ENCODE data around the gene LMO3.

The LMO3 gene

DNA sequence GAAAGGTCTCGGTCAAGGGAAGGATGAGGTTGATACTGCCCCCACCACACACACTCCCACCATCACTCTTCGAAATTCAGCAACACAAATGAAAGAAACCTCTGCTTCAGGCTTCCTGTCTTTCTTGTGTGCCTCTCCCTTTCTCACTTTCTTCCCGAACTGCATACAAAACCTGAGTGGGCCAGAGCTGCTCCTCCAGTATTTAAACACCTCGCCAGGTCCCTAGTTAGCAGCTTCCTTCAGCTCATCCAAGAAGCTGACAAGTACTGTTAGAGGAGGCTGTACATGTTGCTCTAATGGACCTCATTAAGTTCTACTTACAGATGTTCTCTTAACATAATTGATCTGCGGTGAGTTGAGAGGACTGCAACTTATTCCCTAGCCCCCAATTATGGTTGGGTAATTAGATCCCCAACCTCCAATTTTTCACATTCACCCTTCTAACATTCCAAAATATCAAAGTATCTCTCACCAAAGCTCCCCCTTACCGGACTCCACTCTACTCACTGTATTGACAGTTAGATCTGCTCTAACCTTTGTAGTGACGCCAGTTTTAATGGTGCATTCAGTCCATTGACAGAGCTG, 4.1 kb upstream of the LMO3 start:
- no peak for ATAC-seq
- no peak for TF ChIP-seq ARNTL (CRISPR knock-in tag; IDR thresholded peaks at IDR 0.05; ENCODE audit: borderline replicate concordance, low read depth)
- no peak for TF ChIP-seq ISL1 (CRISPR knock-in tag; IDR thresholded peaks at IDR 0.05)
- TF ChIP-seq ZNF70 (CRISPR knock-in tag; IDR thresholded peaks at IDR 0.05): no peak
- TF ChIP-seq, protein P1, sequence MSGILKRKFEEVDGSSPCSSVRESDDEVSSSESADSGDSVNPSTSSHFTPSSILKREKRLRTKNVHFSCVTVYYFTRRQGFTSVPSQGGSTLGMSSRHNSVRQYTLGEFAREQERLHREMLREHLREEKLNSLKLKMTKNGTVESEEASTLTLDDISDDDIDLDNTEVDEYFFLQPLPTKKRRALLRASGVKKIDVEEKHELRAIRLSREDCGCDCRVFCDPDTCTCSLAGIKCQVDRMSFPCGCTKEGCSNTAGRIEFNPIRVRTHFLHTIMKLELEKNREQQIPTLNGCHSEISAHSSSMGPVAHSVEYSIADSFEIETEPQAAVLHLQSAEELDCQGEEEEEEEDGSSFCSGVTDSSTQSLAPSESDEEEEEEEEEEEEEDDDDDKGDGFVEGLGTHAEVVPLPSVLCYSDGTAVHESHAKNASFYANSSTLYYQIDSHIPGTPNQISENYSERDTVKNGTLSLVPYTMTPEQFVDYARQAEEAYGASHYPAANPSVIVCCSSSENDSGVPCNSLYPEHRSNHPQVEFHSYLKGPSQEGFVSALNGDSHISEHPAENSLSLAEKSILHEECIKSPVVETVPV (CRISPR knock-in tag; IDR thresholded peaks at IDR 0.05): no peak
- no peak for TF ChIP-seq ZFP3 (CRISPR knock-in tag; IDR thresholded peaks at IDR 0.05)
- TF ChIP-seq, protein P2, sequence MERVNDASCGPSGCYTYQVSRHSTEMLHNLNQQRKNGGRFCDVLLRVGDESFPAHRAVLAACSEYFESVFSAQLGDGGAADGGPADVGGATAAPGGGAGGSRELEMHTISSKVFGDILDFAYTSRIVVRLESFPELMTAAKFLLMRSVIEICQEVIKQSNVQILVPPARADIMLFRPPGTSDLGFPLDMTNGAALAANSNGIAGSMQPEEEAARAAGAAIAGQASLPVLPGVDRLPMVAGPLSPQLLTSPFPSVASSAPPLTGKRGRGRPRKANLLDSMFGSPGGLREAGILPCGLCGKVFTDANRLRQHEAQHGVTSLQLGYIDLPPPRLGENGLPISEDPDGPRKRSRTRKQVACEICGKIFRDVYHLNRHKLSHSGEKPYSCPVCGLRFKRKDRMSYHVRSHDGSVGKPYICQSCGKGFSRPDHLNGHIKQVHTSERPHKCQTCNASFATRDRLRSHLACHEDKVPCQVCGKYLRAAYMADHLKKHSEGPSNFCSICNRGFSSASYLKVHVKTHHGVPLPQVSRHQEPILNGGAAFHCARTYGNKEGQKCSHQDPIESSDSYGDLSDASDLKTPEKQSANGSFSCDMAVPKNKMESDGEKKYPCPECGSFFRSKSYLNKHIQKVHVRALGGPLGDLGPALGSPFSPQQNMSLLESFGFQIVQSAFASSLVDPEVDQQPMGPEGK (CRISPR knock-in tag; IDR thresholded peaks at IDR 0.05; ENCODE audit: borderline replicate concordance): no peak
- TF ChIP-seq TCF4 (CRISPR knock-in tag; IDR thresholded peaks at IDR 0.05; ENCODE audit: borderline replicate concordance): no peak
- no peak for TF ChIP-seq ESRRG (CRISPR knock-in tag; IDR thresholded peaks at IDR 0.05)
- TF ChIP-seq, protein P3, sequence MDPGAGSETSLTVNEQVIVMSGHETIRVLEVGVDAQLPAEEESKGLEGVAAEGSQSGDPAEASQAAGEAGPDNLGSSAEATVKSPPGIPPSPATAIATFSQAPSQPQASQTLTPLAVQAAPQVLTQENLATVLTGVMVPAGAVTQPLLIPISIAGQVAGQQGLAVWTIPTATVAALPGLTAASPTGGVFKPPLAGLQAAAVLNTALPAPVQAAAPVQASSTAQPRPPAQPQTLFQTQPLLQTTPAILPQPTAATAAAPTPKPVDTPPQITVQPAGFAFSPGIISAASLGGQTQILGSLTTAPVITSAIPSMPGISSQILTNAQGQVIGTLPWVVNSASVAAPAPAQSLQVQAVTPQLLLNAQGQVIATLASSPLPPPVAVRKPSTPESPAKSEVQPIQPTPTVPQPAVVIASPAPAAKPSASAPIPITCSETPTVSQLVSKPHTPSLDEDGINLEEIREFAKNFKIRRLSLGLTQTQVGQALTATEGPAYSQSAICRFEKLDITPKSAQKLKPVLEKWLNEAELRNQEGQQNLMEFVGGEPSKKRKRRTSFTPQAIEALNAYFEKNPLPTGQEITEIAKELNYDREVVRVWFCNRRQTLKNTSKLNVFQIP (CRISPR knock-in tag; IDR thresholded peaks at IDR 0.05; ENCODE audit: borderline replicate concordance, low read depth): no peak
- TF ChIP-seq SNAI2 (CRISPR knock-in tag; IDR thresholded peaks at IDR 0.05): no peak
- no peak for TF ChIP-seq CSDC2 (CRISPR knock-in tag; IDR thresholded peaks at IDR 0.05)
- no peak for TF ChIP-seq RARB (CRISPR knock-in tag; IDR thresholded peaks at IDR 0.05)

DNA sequence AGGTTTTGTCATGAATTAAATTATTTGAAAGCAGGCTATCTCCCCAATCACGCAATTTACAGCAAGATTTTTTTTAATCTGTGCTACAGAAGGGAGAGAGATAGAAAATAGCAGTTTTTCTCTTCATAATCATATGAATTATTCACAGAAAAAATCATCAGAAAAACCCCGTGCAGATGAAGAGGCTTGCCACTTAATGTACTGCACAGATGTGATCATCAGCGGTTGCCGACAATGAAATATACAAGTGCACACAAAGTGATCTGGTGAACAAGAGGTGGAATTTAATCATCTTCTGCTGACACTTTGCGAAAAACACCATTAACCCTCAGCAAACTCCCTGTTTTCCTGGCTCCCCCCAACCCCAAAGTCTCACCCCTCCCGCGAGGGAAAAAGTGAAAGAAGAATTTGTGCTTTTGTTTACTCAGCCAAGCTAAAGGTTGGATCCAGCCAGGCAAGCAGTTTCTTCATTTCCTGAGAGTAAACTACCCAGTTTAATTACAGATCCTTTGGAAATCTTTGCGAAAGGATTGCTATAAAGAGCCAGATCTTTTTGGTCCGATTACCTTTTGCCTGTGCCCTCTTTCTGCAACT, 3.1 kb upstream of the LMO3 start:
- no peak for ATAC-seq
- TF ChIP-seq GLIS3 (CRISPR knock-in tag; IDR thresholded peaks at IDR 0.05) (no peak), ZFP30 (CRISPR knock-in tag; IDR thresholded peaks at IDR 0.05) (no peak), ZC3H10 (CRISPR knock-in tag; IDR thresholded peaks at IDR 0.05) (no peak), ESRRG (CRISPR knock-in tag; IDR thresholded peaks at IDR 0.05) (no peak), ZNF70 (CRISPR knock-in tag; IDR thresholded peaks at IDR 0.05) (no peak), ZNF8 (CRISPR knock-in tag; IDR thresholded peaks at IDR 0.05) (no peak), ZNF565 (CRISPR knock-in tag; conservative IDR thresholded peaks at IDR 0.05; ENCODE audit: low read depth) (no peak), OSR1 (CRISPR knock-in tag; IDR thresholded peaks at IDR 0.05) (no peak), BACH2 (CRISPR knock-in tag; IDR thresholded peaks at IDR 0.05; ENCODE audit: borderline replicate concordance) (no peak), PPARA (CRISPR knock-in tag; IDR thresholded peaks at IDR 0.05; ENCODE audit: borderline replicate concordance) (no peak), CSDC2 (CRISPR knock-in tag; IDR thresholded peaks at IDR 0.05) (no peak), ZFP3 (CRISPR knock-in tag; IDR thresholded peaks at IDR 0.05) (no peak), RARB (CRISPR knock-in tag; IDR thresholded peaks at IDR 0.05) (no peak), TCF4 (CRISPR knock-in tag; IDR thresholded peaks at IDR 0.05; ENCODE audit: borderline replicate concordance) (no peak), ARNTL (CRISPR knock-in tag; IDR thresholded peaks at IDR 0.05; ENCODE audit: borderline replicate concordance, low read depth) (no peak), ISL1 (CRISPR knock-in tag; IDR thresholded peaks at IDR 0.05) (no peak)
- TF ChIP-seq, protein P1 (CRISPR knock-in tag; IDR thresholded peaks at IDR 0.05): no peak
- TF ChIP-seq, protein P2 (CRISPR knock-in tag; IDR thresholded peaks at IDR 0.05; ENCODE audit: borderline replicate concordance): no peak
- TF ChIP-seq, protein P4, sequence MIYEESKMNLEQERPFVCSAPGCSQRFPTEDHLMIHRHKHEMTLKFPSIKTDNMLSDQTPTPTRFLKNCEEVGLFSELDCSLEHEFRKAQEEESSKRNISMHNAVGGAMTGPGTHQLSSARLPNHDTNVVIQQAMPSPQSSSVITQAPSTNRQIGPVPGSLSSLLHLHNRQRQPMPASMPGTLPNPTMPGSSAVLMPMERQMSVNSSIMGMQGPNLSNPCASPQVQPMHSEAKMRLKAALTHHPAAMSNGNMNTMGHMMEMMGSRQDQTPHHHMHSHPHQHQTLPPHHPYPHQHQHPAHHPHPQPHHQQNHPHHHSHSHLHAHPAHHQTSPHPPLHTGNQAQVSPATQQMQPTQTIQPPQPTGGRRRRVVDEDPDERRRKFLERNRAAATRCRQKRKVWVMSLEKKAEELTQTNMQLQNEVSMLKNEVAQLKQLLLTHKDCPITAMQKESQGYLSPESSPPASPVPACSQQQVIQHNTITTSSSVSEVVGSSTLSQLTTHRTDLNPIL (CRISPR knock-in tag; IDR thresholded peaks at IDR 0.05; ENCODE audit: low read depth): no peak
- TF ChIP-seq, protein P5, sequence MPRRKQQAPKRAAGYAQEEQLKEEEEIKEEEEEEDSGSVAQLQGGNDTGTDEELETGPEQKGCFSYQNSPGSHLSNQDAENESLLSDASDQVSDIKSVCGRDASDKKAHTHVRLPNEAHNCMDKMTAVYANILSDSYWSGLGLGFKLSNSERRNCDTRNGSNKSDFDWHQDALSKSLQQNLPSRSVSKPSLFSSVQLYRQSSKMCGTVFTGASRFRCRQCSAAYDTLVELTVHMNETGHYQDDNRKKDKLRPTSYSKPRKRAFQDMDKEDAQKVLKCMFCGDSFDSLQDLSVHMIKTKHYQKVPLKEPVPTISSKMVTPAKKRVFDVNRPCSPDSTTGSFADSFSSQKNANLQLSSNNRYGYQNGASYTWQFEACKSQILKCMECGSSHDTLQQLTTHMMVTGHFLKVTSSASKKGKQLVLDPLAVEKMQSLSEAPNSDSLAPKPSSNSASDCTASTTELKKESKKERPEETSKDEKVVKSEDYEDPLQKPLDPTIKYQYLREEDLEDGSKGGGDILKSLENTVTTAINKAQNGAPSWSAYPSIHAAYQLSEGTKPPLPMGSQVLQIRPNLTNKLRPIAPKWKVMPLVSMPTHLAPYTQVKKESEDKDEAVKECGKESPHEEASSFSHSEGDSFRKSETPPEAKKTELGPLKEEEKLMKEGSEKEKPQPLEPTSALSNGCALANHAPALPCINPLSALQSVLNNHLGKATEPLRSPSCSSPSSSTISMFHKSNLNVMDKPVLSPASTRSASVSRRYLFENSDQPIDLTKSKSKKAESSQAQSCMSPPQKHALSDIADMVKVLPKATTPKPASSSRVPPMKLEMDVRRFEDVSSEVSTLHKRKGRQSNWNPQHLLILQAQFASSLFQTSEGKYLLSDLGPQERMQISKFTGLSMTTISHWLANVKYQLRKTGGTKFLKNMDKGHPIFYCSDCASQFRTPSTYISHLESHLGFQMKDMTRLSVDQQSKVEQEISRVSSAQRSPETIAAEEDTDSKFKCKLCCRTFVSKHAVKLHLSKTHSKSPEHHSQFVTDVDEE (CRISPR knock-in tag; IDR thresholded peaks at IDR 0.05): no peak

Measured in SK-N-SH treated with all-trans-retinoic acid at 6 μM for 48 hours (cell line).